Activated naive CD4-positive, alpha-beta T cell treated with anti-CD3 and anti-CD28 coated beads, Interleukin-2, amount 10 ng/mL, durations not matched to agents 7 days and 5 days (primary cell): ENCODE data around the gene DCUN1D4.

Source experiments
- CTCF ChIA-PET: fragments of 350-600 bp; sonication (Branson Sonifier 250); formaldehyde crosslinking; loops from one replicate; lab custom pipeline; 2021; ENCODE audit warnings: antibody characterized with exemption; lab: Charles Lee
- DNase-seq: peaks from one replicate; pipeline ENCODE4 v3.0.0-alpha.2; 2020
- H3K27ac Mint-ChIP-seq: one replicate; pipeline ENCODE4 v1.8.0; 2021; ENCODE audit warnings: mild to moderate bottlenecking, moderate library complexity, mixed read lengths
- H3K27me3 Mint-ChIP-seq: one replicate; pipeline ENCODE4 v1.8.0; 2021; ENCODE audit warnings: mild to moderate bottlenecking, mixed read lengths
- H3K36me3 Mint-ChIP-seq: one replicate; pipeline ENCODE4 v1.8.0; 2021; ENCODE audit warnings: mixed read lengths
- H3K4me1 Mint-ChIP-seq: one replicate; pipeline ENCODE4 v1.8.0; 2021; ENCODE audit warnings: mixed read lengths
- H3K4me3 Mint-ChIP-seq: one replicate; pipeline ENCODE4 v1.8.0; 2021; ENCODE audit warnings: mild to moderate bottlenecking, moderate library complexity, mixed read lengths
- H3K9me3 Mint-ChIP-seq: one replicate; pipeline ENCODE4 v1.8.0; 2021; ENCODE audit warnings: mixed read lengths

The DCUN1D4 gene

GRCh38 chr4:51842554-51843308 is at the start of gene DCUN1D4:
DCUN1D4 (plus strand) TSS chr4:51843153; CDS start chr4:51843243, 90 bp downstream.
- no peaks in the 10 kb centered on the region for H3K9me3 Mint-ChIP-seq
- peak within 1 kb of the TSS; percentile 99 for H3K4me3 Mint-ChIP-seq
- peaks cover 16% of the 10 kb centered on the region for H3K4me1 Mint-ChIP-seq
- H3K27me3 Mint-ChIP-seq = peaks cover 14% of the 10 kb centered on the region
- H3K36me3 Mint-ChIP-seq = peaks cover 2% of the 10 kb centered on the region
- H3K27ac Mint-ChIP-seq = peak within 1 kb of the TSS; percentile 99
- peak; percentile 99 for DNase-seq
- CTCF ChIA-PET = interaction anchor here (1.3 to 2.1 kb wide), 2 partner anchors 11 to 196 kb away, joined by 3 to 9 read pairs; partner anchors contain the start of gene SGCB

GRCh38 chr4:51820443-51821234 is 22.3 kb upstream of the DCUN1D4 start:
- DNase-seq = no peak
- H3K4me1 Mint-ChIP-seq = no peaks in the 10 kb centered on the region
- H3K27me3 Mint-ChIP-seq = no peaks in the 10 kb centered on the region
- no peak overlapping the region for H3K4me3 Mint-ChIP-seq
- CTCF ChIA-PET = no interaction called here
- H3K9me3 Mint-ChIP-seq = peaks cover 16% of the 10 kb centered on the region
- H3K36me3 Mint-ChIP-seq = no peaks in the 10 kb centered on the region
- H3K27ac Mint-ChIP-seq = no peak overlapping the region

GRCh38 chr4:51825341-51825740 is 17.6 kb upstream of the DCUN1D4 start:
- Mint-ChIP-seq H3K27ac (no peak overlapping the region), H3K36me3 (no peaks in the 10 kb centered on the region), H3K9me3 (peaks cover 3% of the 10 kb centered on the region), H3K4me3 (no peak overlapping the region), H3K27me3 (peaks cover 4% of the 10 kb centered on the region), H3K4me1 (no peaks in the 10 kb centered on the region)
- CTCF ChIA-PET = no interaction called here
- DNase-seq = no peak

- Mint-ChIP-seq H3K27ac (no peak overlapping the region), H3K4me1 (no peaks in the 10 kb centered on the region), H3K27me3 (peaks cover 16% of the 10 kb centered on the region)
Measured at GRCh38 chr4:51830156-51830720, 12.7 kb upstream of the DCUN1D4 start.

GRCh38 chr4:51831133-51831532 is 11.8 kb upstream of the DCUN1D4 start:
- peak; percentile 78 for DNase-seq

More at GRCh38 chr4:51830156-51830720, 12.7 kb upstream of the DCUN1D4 start:
- CTCF ChIA-PET = interaction anchor here (0.6 kb wide), 1 partner anchor 196 kb away, joined by 3 read pairs; no protein-coding TSS in a partner anchor
- no peak overlapping the region for H3K4me3 Mint-ChIP-seq
- no peaks in the 10 kb centered on the region for H3K9me3 Mint-ChIP-seq
- no peaks in the 10 kb centered on the region for H3K36me3 Mint-ChIP-seq
- DNase-seq = no peak

GRCh38 chr4:51833236-51833635 is 9.7 kb upstream of the DCUN1D4 start:
- H3K36me3 Mint-ChIP-seq = no peaks in the 10 kb centered on the region
- H3K27ac Mint-ChIP-seq = no peak overlapping the region
- no peaks in the 10 kb centered on the region for H3K9me3 Mint-ChIP-seq
- H3K4me1 Mint-ChIP-seq = no peaks in the 10 kb centered on the region
- no peak overlapping the region for H3K4me3 Mint-ChIP-seq
- CTCF ChIA-PET = interaction anchor here (3.2 kb wide), 1 partner anchor 9 kb away, joined by 9 read pairs; the partner anchor contains the start of gene DCUN1D4
- peaks cover 15% of the 10 kb centered on the region for H3K27me3 Mint-ChIP-seq
- no peak for DNase-seq

More at GRCh38 chr4:51831133-51831532, 11.8 kb upstream of the DCUN1D4 start:
- Mint-ChIP-seq H3K27ac (no peak overlapping the region), H3K27me3 (peaks cover 20% of the 10 kb centered on the region), H3K4me1 (no peaks in the 10 kb centered on the region), H3K4me3 (no peak overlapping the region), H3K9me3 (no peaks in the 10 kb centered on the region), H3K36me3 (no peaks in the 10 kb centered on the region)
- CTCF ChIA-PET = interaction anchor here (3.2 kb wide), 1 partner anchor 11 kb away, joined by 9 read pairs; the partner anchor contains the start of gene DCUN1D4

GRCh38 chr4:51835079-51835478 is 7.9 kb upstream of the DCUN1D4 start:
- Mint-ChIP-seq H3K27me3 (peaks cover 20% of the 10 kb centered on the region), H3K27ac (no peak overlapping the region), H3K9me3 (no peaks in the 10 kb centered on the region), H3K4me3 (no peak overlapping the region), H3K4me1 (no peaks in the 10 kb centered on the region), H3K36me3 (no peaks in the 10 kb centered on the region)
- CTCF ChIA-PET = no interaction called here
- DNase-seq = no peak

- Mint-ChIP-seq H3K36me3 (no peaks in the 10 kb centered on the region), H3K4me1 (no peaks in the 10 kb centered on the region), H3K27ac (no peak overlapping the region), H3K9me3 (no peaks in the 10 kb centered on the region), H3K27me3 (peaks cover 20% of the 10 kb centered on the region), H3K4me3 (no peak overlapping the region)
- no peak for DNase-seq
- CTCF ChIA-PET = no interaction called here
Measured at GRCh38 chr4:51835855-51836254, 7.1 kb upstream of the DCUN1D4 start.

GRCh38 chr4:51836549-51836948 is 6.4 kb upstream of the DCUN1D4 start:
- Mint-ChIP-seq H3K36me3 (no peaks in the 10 kb centered on the region), H3K4me1 (no peaks in the 10 kb centered on the region), H3K27me3 (peaks cover 16% of the 10 kb centered on the region), H3K9me3 (no peaks in the 10 kb centered on the region), H3K27ac (no peak overlapping the region), H3K4me3 (no peak overlapping the region)
- CTCF ChIA-PET = no interaction called here
- DNase-seq = no peak

GRCh38 chr4:51840781-51841180 is 2.2 kb upstream of the DCUN1D4 start:
- H3K27ac Mint-ChIP-seq = no peak overlapping the region
- H3K9me3 Mint-ChIP-seq = no peaks in the 10 kb centered on the region
- no peak for DNase-seq
- CTCF ChIA-PET = no interaction called here
- peaks cover 16% of the 10 kb centered on the region for H3K27me3 Mint-ChIP-seq
- H3K4me3 Mint-ChIP-seq = no peak overlapping the region
- peaks cover 16% of the 10 kb centered on the region for H3K4me1 Mint-ChIP-seq
- peaks cover 2% of the 10 kb centered on the region for H3K36me3 Mint-ChIP-seq

- CTCF ChIA-PET = interaction anchor here (1.3 to 2.1 kb wide), 2 partner anchors 10 to 196 kb away, joined by 3 to 9 read pairs; partner anchors contain the start of gene SGCB
- Mint-ChIP-seq H3K36me3 (peaks cover 2% of the 10 kb centered on the region), H3K27me3 (peaks cover 14% of the 10 kb centered on the region), H3K9me3 (no peaks in the 10 kb centered on the region), H3K4me3 (peak overlapping the region; percentile 99), H3K27ac (peak overlapping the region; percentile 49), H3K4me1 (peaks cover 16% of the 10 kb centered on the region)
- DNase-seq = peak; percentile 25
Measured at GRCh38 chr4:51842167-51842553, 793 bp upstream of the DCUN1D4 start.

- DNase-seq = peak; percentile 76
- peaks cover 2% of the 10 kb centered on the region for H3K36me3 Mint-ChIP-seq
- H3K9me3 Mint-ChIP-seq = no peaks in the 10 kb centered on the region
- H3K27me3 Mint-ChIP-seq = peaks cover 14% of the 10 kb centered on the region
- peak overlapping the region; percentile 92 for H3K27ac Mint-ChIP-seq
- CTCF ChIA-PET = interaction anchor here (2.1 kb wide), 1 partner anchor 11 kb away, joined by 9 read pairs; no protein-coding TSS in a partner anchor
- peak overlapping the region; percentile 99 for H3K4me3 Mint-ChIP-seq
- peaks cover 16% of the 10 kb centered on the region for H3K4me1 Mint-ChIP-seq
Measured at GRCh38 chr4:51843309-51844152, 578 bp downstream of the DCUN1D4 start.
